Nephron (organoid): ENCODE measurements around the gene ABHD12B.

Experiments
- H3K27ac Mint-ChIP-seq, 3 experiments: 2 replicates each; pipeline ENCODE4 v1.8.0; 2020; ENCODE audit warnings: mixed read lengths in 3 of 3, mild to moderate bottlenecking in 2 of 3, moderate library complexity in 1 of 3
- H3K27me3 Mint-ChIP-seq: 2 replicates; pipeline ENCODE4 v1.8.0; 2021; ENCODE audit warnings: low read depth, mild to moderate bottlenecking, moderate library complexity, mixed read lengths
- H3K36me3 Mint-ChIP-seq: 2 replicates; pipeline ENCODE4 v1.8.0; 2020; ENCODE audit warnings: low read depth, mixed read lengths
- H3K4me1 Mint-ChIP-seq: 2 replicates; pipeline ENCODE4 v1.8.0; 2020; ENCODE audit warnings: mixed read lengths
- H3K4me3 Mint-ChIP-seq, 3 experiments: 2 replicates each; pipeline ENCODE4 v1.8.0; 2020; ENCODE audit warnings: mild to moderate bottlenecking in 3 of 3, mixed read lengths in 3 of 3, moderate library complexity in 2 of 3
- H3K9me3 Mint-ChIP-seq: 2 replicates; pipeline ENCODE4 v1.8.0; 2020; ENCODE audit warnings: mixed read lengths
- CTCF ChIP-seq, 3 experiments: fragments of 200-600 bp; sonication (generic); IDR thresholded peaks; one replicate each; pipeline ENCODE4 v1.5.0; 2021; ENCODE audit warnings: antibody characterized with exemption in 3 of 3; ENCODE audit not compliant: unreplicated experiment in 3 of 3

The ABHD12B gene

DNA sequence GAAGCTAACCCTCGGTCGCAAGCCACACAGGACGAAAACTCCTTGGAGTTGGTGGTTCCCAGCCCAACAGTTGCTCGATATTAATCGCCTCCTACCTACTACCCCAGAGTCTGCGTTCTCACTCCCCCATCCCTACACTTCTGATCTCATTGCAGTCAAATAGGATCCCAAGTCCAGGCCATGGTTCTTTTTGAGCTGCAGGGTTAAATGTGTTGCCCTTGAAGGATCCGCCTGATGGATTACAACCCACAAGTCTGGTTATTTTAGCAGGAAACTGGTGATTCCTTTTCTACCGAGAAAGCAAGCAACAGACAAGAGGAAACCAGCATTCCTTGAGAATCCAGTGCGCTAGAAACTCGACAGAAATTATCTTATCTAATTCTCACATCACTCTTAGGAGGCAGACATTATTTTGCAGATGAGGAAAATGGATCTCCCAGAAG is 40.1 kb upstream of the ABHD12B start:
- Mint-ChIP-seq H3K27ac (peak overlapping the region; percentile 63 to 88 (median 63)), H3K9me3 (no peaks in the 10 kb centered on the region), H3K4me3 (peak overlapping the region; percentile 96 to 99 (median 98)), H3K27me3 (peaks cover 25% of the 10 kb centered on the region), H3K4me1 (peaks cover 38% of the 10 kb centered on the region), H3K36me3 (no peaks in the 10 kb centered on the region)
- TF ChIP-seq CTCF (IDR thresholded peaks at IDR 0.05; ENCODE audit: unreplicated experiment in 3 of 3), result no peak

DNA sequence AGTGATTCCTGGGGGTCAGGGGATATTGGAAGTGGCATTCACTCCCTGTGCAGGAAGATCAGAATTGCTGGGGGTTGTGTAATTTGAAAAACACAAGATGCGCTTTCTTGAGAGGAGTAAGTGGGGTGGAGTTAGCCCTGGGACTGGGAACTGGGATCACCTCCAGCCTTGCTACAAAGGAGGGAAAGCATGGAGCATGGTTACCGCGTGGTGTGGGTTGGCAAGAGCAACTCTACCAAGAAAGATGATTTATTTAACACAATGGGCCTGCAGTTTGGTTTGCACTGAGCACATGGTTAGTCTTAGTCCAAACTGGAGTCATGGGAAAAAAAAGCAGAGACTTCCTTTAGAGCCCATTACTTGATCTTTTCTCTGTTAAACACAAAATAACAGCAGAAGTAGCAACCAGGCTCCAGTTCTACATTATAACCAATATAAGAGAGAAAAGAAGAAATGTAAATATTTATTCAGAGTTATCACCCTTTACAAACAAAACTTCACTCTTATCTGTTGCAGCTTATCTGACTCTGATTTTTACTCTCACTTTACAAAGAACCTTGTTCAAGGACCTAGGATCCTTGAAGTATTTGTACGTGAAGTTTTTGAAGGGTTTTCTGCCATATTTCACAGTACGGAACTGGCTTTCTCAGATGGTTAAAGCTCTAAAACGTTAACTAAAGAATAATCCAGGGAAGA is 38.8 kb upstream of the ABHD12B start:
- Mint-ChIP-seq H3K4me3 (peak overlapping the region; percentile 71 to 81 (median 76)), H3K4me1 (peaks cover 32% of the 10 kb centered on the region), H3K36me3 (no peaks in the 10 kb centered on the region), H3K27ac (no peak overlapping the region), H3K9me3 (no peaks in the 10 kb centered on the region), H3K27me3 (peaks cover 25% of the 10 kb centered on the region)
- TF ChIP-seq CTCF (IDR thresholded peaks at IDR 0.05; ENCODE audit: unreplicated experiment in 3 of 3), result no peak

DNA sequence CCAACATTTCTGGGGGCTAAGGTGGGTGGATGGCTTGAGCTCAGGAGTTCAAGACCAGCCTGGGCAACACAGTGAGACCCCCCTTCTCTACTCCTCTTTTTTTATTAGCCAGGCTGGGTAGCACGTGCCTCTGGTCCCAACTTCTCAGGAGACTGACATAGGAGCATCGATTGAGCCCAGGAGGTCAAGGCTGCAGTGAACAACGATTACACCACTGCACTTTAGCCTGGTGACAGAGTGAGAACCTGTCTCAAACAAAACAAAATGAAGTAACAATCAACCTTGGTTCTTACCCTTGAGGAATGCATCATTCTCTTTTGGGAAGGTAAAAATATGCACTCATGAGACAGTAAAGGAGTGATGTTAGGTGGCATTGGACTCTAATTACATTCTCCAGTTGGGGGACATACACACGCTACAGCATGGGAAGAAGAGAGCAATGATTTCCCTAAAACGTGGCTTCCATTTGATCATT is 37.0 kb upstream of the ABHD12B start:
- Mint-ChIP-seq H3K27ac (no peak overlapping the region), H3K9me3 (no peaks in the 10 kb centered on the region), H3K36me3 (no peaks in the 10 kb centered on the region), H3K4me1 (peaks cover 14% of the 10 kb centered on the region), H3K4me3 (no peak overlapping the region), H3K27me3 (peaks cover 21% of the 10 kb centered on the region)
- TF ChIP-seq CTCF (IDR thresholded peaks at IDR 0.05; ENCODE audit: unreplicated experiment in 3 of 3), result no peak

GRCh38 chr14:50835280-50835679 is 36.6 kb upstream of the ABHD12B start:
- Mint-ChIP-seq H3K27ac (no peak overlapping the region), H3K9me3 (no peaks in the 10 kb centered on the region), H3K27me3 (peaks cover 19% of the 10 kb centered on the region), H3K4me3 (peak overlapping the region in 1 of 3 experiments; percentile 8), H3K4me1 (peaks cover 11% of the 10 kb centered on the region), H3K36me3 (no peaks in the 10 kb centered on the region)
- TF ChIP-seq CTCF (IDR thresholded peaks at IDR 0.05; ENCODE audit: unreplicated experiment in 3 of 3), result no peak

GRCh38 chr14:50836515-50836914 is 35.3 kb upstream of the ABHD12B start:
- Mint-ChIP-seq H3K27ac (no peak overlapping the region), H3K9me3 (no peaks in the 10 kb centered on the region), H3K4me3 (no peak overlapping the region), H3K4me1 (peaks cover 11% of the 10 kb centered on the region), H3K36me3 (no peaks in the 10 kb centered on the region), H3K27me3 (peaks cover 19% of the 10 kb centered on the region)
- TF ChIP-seq CTCF (IDR thresholded peaks at IDR 0.05; ENCODE audit: unreplicated experiment in 3 of 3), result no peak

DNA sequence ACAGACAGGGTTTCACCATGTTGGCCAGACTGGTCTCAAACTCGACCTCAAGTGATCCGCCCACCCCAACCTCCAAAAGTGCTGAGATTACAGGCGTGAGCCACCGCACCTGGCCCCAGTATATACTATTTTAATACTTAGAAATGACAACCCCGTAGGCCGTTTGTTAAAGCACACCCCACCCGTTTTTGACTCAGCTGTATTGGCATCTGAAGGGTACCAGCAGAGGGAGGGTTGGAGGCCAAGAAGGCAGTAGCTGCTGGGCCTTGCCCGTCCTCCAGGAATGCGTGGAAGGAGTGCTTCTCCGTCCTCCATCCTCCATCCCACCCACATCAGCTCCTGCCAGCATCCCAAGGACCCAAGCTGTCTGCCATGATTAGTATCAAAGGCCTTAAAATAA is 34.6 kb upstream of the ABHD12B start:
- Mint-ChIP-seq H3K9me3 (no peaks in the 10 kb centered on the region), H3K36me3 (no peaks in the 10 kb centered on the region), H3K4me3 (no peak overlapping the region), H3K27me3 (peaks cover 19% of the 10 kb centered on the region), H3K4me1 (peaks cover 6% of the 10 kb centered on the region), H3K27ac (no peak overlapping the region)
- no peak for TF ChIP-seq CTCF (IDR thresholded peaks at IDR 0.05; ENCODE audit: unreplicated experiment in 3 of 3)
